Chondrocyte (in vitro differentiated cells): ENCODE results near the gene WDR46. TPM values are rescaled to one million over a fixed set of nuclear protein-coding genes. Genes with fewer than 3 reads are reported as not detected.

Source experiments
- DNase-seq: peaks from one replicate; pipeline ENCODE4 v3.0.0; 2021; ENCODE audit warnings: mixed read lengths, low spot score
- H3K27ac Mint-ChIP-seq: one replicate; pipeline ENCODE4 v1.8.0; 2021; ENCODE audit warnings: mild to moderate bottlenecking, moderate library complexity, mixed read lengths; ENCODE audit not compliant: unreplicated experiment
- H3K27me3 Mint-ChIP-seq: 2 replicates; pipeline ENCODE4 v1.8.0; 2021; ENCODE audit warnings: low read depth, mixed read lengths
- H3K36me3 Mint-ChIP-seq: 2 replicates; pipeline ENCODE4 v1.8.0; 2021; ENCODE audit warnings: low read depth, mixed read lengths
- H3K4me1 Mint-ChIP-seq: 2 replicates; pipeline ENCODE4 v1.8.0; 2021; ENCODE audit warnings: low read depth, mild to moderate bottlenecking, mixed read lengths
- H3K4me3 Mint-ChIP-seq: one replicate; pipeline ENCODE4 v1.8.0; 2021; ENCODE audit warnings: mild to moderate bottlenecking, moderate library complexity, mixed read lengths; ENCODE audit not compliant: unreplicated experiment
- H3K9me3 Mint-ChIP-seq: 2 replicates; pipeline ENCODE4 v1.8.0; 2021; ENCODE audit warnings: low read depth, mixed read lengths
- CTCF ChIP-seq: fragments of 200-600 bp; sonication (generic); IDR thresholded peaks from 2 replicates; pipeline ENCODE4 v1.5.0; 2021; ENCODE audit warnings: antibody characterized with exemption, mild to moderate bottlenecking, moderate library complexity
- total RNA-seq: library from RNA; stranded (reverse); gene quantifications from 3 replicates; pipeline ENCODE4 v1.2.1, GENCODE V29; 2021

The WDR46 gene
- total RNA-seq, 1 donor from 2014 or later: 48.1 TPM

- H3K9me3 Mint-ChIP-seq: no peaks in the 10 kb centered on the region
- no peak for TF ChIP-seq CTCF
- peak overlapping the region; percentile 94 for H3K4me3 Mint-ChIP-seq
- H3K4me1 Mint-ChIP-seq: peaks cover 72% of the 10 kb centered on the region
- no peaks in the 10 kb centered on the region for H3K27me3 Mint-ChIP-seq
- peak overlapping the region; percentile 78 for H3K27ac Mint-ChIP-seq
- H3K36me3 Mint-ChIP-seq: peaks cover 19% of the 10 kb centered on the region
- no peak for DNase-seq
These were observed 31.5 kb upstream of the WDR46 start for GRCh38 chr6:33320315-33321181.

- Mint-ChIP-seq H3K27ac (peak overlapping the region; percentile 78), H3K4me1 (peaks cover 78% of the 10 kb centered on the region), H3K4me3 (no peak overlapping the region), H3K36me3 (peaks cover 19% of the 10 kb centered on the region), H3K27me3 (no peaks in the 10 kb centered on the region), H3K9me3 (no peaks in the 10 kb centered on the region)
- TF ChIP-seq CTCF: no peak
- DNase-seq: no peak
These were observed 30.9 kb upstream of the WDR46 start for GRCh38 chr6:33319939-33320314.

GRCh38 chr6:33318426-33319073, 29.5 kb upstream of the WDR46 start:
- peaks cover 19% of the 10 kb centered on the region for H3K36me3 Mint-ChIP-seq
- H3K27me3 Mint-ChIP-seq: no peaks in the 10 kb centered on the region
- TF ChIP-seq CTCF: no peak
- no peak for DNase-seq
- peak overlapping the region; percentile 92 for H3K4me3 Mint-ChIP-seq
- no peaks in the 10 kb centered on the region for H3K9me3 Mint-ChIP-seq
- peak overlapping the region; percentile 98 for H3K27ac Mint-ChIP-seq
- H3K4me1 Mint-ChIP-seq: peaks cover 80% of the 10 kb centered on the region

- no peak for TF ChIP-seq CTCF
- Mint-ChIP-seq H3K4me3 (peak within 1 kb of the TSS; percentile 92), H3K36me3 (peaks cover 19% of the 10 kb centered on the region), H3K9me3 (no peaks in the 10 kb centered on the region), H3K27me3 (no peaks in the 10 kb centered on the region), H3K4me1 (peaks cover 80% of the 10 kb centered on the region), H3K27ac (peak within 1 kb of the TSS; percentile 98)
- DNase-seq: peak; percentile 99
These were observed 28.8 kb upstream of the WDR46 start, which contains the start of gene ZBTB22 for GRCh38 chr6:33317669-33318425. Gene ZBTB22, minus strand, starts transcription at chr6:33317744. Its CDS starts 828 bp downstream, at chr6:33316916.

GRCh38 chr6:33317419-33317668, 28.3 kb upstream of the WDR46 start:
- no peak for DNase-seq
- Mint-ChIP-seq H3K4me3 (peak overlapping the region; percentile 92), H3K4me1 (peaks cover 80% of the 10 kb centered on the region), H3K36me3 (peaks cover 19% of the 10 kb centered on the region), H3K9me3 (no peaks in the 10 kb centered on the region), H3K27ac (peak overlapping the region; percentile 59), H3K27me3 (no peaks in the 10 kb centered on the region)
- no peak for TF ChIP-seq CTCF
